KOPT-K1 (cell line): ENCODE results near the gene EIF4G3.
"Not testable (repeated sequence)": the region's sequence is repeated elsewhere in the genome, so short reads cannot be mapped to it uniquely, and the experiment has no call there.

Experiments used
- H3K27ac ChIP-seq: fragments of 200-600 bp; sonication (generic); 2 replicates; pipeline ENCODE4 v1.5.1; 2016; ENCODE audit warnings: antibody characterized with exemption, mild to moderate bottlenecking, low read depth, low read length; ENCODE audit not compliant: poor library complexity, severe bottlenecking
- H3K36me3 ChIP-seq: fragments of 200-600 bp; sonication (generic); 2 replicates; pipeline ENCODE4 v1.5.1; 2017; ENCODE audit warnings: antibody characterized with exemption, mild to moderate bottlenecking, low read length, moderate library complexity; ENCODE audit not compliant: insufficient read depth
- H3K9me3 ChIP-seq: fragments of 200-600 bp; sonication (generic); 2 replicates; pipeline ENCODE4 v1.5.1; 2017; ENCODE audit warnings: antibody characterized with exemption, low read length, mild to moderate bottlenecking; ENCODE audit not compliant: insufficient read depth, poor library complexity, severe bottlenecking

Gene EIF4G3

DNA sequence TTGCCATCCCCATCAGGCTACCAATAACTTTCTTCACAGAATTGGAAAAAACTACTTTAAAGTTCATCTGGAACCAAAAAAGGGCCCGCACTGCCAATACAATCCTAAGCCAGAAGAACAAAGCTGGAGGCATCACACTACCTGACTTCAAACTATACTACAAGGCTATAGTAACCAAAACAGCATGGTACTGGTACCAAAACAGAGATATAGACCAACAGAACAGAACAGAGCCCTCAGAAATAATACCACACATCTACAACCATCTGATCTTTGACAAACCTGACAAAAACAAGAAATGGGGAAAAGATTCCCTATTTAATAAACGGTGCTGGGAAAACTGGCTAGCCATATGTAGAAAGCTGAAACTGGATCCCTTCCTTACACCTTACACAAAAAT lies 84.2 kb downstream of the EIF4G3 start:
- H3K9me3 ChIP-seq, H3K27ac ChIP-seq, H3K36me3 ChIP-seq: not testable (repeated sequence)

DNA sequence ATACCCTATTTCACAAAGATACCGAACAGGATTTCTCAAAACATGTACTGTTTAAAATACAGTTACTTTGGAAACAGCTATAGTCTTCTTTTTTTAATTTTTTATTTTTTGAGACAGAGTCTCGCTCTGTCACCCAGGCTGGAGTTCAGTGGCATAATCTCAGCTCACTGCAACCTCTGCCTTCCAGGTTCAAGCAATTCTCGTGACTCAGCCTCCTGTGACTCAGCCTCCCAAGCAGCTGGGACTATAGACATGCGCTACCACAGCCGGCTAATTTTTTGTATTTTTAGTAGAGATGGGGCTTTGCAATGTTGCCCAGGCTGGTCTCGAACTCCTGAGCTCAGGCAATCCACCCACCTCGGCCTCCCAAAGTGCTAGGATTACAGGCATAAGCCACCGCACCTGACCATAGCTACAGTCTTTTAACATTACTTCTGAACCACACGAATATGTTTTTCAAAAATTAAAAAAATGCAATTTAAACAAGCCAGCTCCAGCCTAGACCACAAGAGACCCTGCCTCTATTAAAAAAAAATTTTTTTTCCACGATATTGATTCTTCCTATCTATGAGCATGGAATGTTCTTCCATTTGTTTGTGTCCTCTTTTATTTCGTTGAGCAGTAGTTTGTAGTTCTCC lies 85.5 kb downstream of the EIF4G3 start:
- not testable (repeated sequence) for H3K36me3 ChIP-seq, H3K27ac ChIP-seq, H3K9me3 ChIP-seq

DNA sequence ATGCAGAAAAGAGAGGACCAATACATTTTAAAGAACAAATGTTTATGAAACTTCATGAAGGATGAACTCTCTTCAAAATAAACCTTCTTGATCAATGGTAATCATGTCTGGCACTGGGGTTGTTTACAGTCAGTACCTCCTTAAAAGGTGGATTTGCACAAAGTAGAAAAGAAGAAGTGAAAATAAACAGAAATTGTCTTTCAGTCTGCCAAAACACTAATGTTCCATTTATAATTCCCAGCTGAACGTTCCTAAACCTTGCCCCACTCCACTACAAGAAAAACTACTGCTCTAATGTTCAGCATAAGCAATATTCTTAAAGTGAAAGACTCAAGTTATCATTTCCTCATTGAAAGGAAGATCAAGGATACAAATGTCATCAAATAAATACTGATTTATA lies 86.2 kb downstream of the EIF4G3 start:
- H3K36me3 ChIP-seq: no peaks in the 10 kb centered on the region
- H3K9me3 ChIP-seq: peaks cover 5% of the 10 kb centered on the region
- no peak overlapping the region for H3K27ac ChIP-seq

DNA sequence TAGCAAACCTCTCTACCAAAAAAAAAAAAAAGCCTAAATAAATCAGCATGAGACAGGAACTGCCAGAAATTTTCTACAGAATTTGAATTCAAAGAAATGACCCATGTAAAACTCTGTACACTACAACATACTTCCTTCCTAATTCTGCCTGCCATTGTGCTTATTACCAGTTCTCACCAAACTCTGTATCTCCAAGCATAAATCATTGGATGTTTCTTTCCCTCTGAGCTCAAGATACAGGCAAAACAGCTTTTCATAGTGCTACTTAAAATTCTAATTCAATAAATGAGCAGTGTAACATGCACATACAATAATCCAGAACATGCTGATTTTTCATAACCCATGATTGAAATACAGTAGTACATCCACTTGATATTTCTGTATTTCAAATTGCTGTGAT lies 87.0 kb downstream of the EIF4G3 start:
- Histone ChIP-seq H3K36me3 (no peaks in the 10 kb centered on the region), H3K27ac (no peak overlapping the region), H3K9me3 (peaks cover 5% of the 10 kb centered on the region)

DNA sequence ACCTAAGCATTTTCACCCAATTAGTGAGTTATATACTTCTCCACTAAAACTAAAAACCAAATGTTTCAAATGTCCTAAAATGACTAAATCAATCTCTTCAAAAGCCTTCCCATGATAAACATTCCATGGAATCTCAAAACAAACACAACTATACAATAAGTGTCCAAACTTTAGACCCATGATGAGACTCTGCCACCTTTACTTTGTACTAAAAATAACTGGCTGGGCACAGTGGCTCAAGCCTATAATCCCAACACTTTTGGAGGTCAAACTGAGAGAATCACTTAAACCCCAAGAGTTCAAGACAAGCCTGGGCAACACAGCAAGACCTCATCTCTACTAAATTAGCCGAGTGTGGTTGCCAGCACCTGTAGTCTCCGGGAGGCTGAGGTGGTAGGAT lies 87.4 kb downstream of the EIF4G3 start:
- H3K27ac ChIP-seq: no peak overlapping the region
- H3K9me3 ChIP-seq: peaks cover 5% of the 10 kb centered on the region
- no peaks in the 10 kb centered on the region for H3K36me3 ChIP-seq

DNA sequence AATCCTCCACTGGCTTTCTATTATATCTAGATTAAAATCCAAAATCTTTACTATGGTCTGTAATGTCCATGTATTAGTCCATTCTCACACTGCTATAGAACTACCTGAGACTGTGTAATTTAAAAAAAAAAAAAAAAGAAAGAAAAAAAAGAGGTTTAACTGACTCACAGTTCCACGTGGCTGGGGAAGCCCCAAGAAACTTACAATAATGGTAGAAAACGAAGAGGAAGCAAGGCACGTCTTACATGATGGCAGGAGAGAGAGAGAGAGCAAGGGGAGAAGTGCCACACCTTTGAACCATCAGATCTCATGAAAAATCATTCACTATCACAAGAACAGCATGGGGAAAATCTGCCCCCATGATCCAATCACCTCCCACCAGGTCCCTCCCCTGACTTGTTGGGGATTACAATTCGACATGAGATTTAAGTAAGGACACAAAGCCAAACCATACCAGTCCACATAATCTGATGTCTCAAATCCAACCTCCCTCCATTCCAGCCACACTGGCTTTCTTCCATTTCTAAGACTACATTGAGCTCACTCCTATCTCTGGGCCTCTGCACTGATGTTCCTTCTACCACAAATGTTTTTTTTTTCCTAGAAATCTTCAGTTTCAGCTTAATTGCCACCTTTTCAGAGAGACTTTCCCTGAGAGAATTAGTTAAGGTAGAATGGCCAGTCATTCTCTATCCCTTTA lies 92.4 kb downstream of the EIF4G3 start:
- Histone ChIP-seq H3K9me3 (no peaks in the 10 kb centered on the region), H3K36me3 (0 out of 2 replicates have a peak, but pooled peaks cover 5% of the 10 kb centered on the region), H3K27ac (no peak overlapping the region)

DNA sequence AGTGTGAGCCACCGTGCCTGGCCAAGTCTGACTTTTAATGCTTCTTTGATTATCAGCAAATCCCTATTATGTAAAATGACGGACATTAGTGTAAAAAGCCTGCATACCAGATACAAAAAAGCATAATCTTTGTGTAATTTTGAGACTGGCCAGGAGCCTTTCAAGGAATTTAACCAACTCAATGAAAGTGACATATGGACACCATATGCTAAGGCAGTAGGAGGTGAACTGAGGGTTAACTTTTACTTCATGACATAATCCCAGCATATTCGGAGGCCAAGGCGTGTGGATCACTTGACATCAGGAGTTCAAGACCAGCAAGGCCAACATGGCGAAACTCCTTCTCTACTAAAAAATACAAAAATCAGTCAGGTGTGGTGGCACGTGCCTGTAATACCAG lies 94.6 kb downstream of the EIF4G3 start:
- H3K27ac ChIP-seq: no peak overlapping the region
- no peaks in the 10 kb centered on the region for H3K9me3 ChIP-seq
- 0 out of 2 replicates have a peak, but pooled peaks cover 5% of the 10 kb centered on the region for H3K36me3 ChIP-seq

DNA sequence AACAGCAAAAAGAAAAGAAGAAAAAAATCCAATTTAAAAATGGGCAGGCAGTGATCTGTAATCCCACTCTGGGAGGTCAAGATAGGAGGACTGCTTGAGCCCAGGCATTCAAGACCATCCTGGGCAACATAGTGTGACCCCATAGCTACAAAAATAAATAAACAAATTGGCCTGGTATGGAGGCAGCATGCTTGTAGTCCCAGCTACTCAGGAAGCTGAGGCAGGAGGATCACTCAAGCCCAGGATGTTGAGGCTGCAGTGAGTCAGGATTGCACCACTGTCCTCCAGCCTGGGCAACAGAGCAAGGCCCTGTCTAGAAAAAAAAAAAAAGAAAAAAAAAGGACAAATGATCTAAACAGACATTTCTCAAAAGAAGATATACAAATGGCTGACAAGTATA lies 99.6 kb downstream of the EIF4G3 start:
- 0 out of 2 replicates have a peak, but pooled peaks cover 2% of the 10 kb centered on the region for H3K36me3 ChIP-seq
- no peak overlapping the region for H3K27ac ChIP-seq
- no peaks in the 10 kb centered on the region for H3K9me3 ChIP-seq

DNA sequence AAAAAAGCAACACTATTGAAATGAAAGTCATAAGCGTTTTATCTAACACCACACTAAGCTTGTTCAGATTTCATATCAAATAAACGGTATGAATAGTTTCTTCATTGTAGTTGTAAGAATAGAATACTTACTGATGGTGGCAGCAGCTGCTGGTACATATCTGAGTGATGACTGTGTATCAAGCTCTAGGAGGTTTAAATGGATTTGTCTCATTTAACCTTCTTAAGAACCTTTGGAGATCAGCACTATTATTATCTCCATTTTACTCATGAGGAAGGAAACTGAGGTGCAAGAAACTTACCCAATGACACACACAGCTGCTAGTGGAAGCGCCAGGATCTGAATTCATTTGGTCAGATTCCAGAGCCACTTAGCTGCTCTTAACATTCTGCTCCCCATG lies 104.0 kb downstream of the EIF4G3 start:
- Histone ChIP-seq H3K27ac (no peak overlapping the region), H3K9me3 (no peaks in the 10 kb centered on the region), H3K36me3 (no peaks in the 10 kb centered on the region)

DNA sequence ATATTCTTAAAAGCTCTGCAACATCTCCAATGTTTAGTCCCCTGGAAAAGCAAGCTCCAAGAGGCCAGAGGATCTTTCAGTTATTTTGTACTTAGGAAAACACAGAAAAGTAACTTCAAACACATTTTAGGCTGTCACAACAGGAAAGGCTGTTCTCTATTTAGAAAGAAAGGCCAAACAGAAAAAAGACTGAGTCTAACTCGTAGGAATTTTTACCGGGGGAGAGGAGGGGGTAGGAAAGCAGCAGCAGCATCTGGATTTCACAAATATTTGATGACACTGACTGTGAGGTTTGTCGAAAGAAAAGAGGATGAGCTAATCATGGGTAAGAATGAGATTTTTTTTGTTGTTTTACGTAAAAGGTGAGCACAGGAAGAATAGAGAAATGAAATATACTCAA lies 107.1 kb downstream of the EIF4G3 start:
- Histone ChIP-seq H3K27ac (no peak overlapping the region), H3K36me3 (no peaks in the 10 kb centered on the region), H3K9me3 (no peaks in the 10 kb centered on the region)

DNA sequence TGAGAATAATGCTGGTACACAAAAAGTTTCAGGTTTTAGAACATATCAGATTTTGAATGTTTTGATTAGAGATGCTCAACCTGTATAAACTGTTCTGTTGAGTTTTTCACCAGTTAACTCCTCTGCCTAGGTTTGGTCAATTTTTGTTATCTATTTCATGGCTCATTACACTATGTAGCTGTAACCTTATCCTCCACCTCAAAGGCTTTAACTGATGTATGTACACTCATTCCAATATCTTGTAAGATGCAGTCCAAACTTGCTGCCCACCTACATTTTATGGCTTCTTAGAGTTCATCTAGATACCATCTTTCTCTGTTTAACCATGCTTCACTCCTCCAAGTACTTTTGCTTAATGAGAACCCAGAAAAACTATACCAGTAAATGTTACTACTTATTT lies 107.8 kb downstream of the EIF4G3 start:
- Histone ChIP-seq H3K9me3 (no peaks in the 10 kb centered on the region), H3K36me3 (no peaks in the 10 kb centered on the region), H3K27ac (no peak overlapping the region)

DNA sequence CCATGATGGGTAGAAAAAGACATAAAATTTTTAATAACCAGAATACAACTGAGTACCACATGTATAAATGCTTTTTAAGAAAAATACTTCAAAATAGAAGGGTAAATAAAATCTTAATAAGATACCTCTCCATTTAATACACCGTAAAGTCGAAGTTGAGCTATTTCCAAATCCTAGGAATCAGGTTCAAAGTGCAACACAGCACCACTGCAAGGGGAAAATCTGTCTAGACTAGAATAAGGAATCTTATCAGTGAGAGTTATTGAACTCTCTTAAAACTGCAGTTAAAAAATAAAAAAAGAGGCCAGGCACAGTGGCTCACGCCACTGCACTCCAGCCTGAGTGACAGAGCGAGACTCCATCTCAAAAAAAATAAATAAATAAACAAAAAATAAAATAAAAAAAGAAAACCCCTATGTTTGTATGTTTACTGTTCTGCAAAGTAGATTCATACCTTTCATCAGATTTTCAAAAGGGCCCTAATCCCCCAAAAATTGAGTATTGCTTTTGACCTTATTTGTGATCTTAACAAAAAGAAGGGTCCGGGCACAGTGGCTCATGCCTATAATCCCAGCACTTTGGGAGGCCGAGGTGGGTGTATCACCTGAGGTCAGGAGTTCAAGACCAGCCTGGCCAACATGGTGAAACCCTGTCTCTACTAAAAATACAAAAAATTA lies 109.0 kb downstream of the EIF4G3 start:
- H3K9me3 ChIP-seq: no peaks in the 10 kb centered on the region
- no peak overlapping the region for H3K27ac ChIP-seq
- H3K36me3 ChIP-seq: no peaks in the 10 kb centered on the region

DNA sequence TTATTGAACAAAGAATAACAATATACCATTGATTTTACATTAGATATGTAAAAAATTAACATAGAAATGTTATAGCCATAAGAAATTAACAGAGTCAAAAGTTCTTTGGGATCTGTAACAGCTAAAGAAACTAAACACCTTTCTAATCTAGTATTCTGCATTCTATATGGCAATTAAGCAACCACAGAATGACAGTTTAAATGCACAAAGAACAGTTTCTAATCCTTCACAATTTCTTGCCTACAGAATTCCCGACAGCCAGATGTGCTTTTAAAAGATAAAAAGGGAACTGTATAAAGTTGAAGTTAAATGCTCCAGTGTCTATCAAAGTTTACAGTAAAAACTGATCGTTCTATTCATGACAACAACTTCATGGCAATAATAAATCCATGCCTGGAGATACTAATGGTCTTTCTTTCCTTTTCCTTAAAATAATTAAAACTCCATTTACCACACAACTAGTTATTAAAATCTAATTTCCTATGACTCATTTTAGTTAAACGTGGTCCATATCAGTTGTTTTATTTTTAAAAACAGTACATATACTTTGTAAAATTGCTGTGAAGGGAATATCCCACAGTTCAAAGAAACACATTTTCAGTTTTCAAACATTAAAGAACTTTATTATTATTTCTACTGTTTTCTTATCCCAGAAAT lies 110.2 kb downstream of the EIF4G3 start:
- H3K36me3 ChIP-seq: no peaks in the 10 kb centered on the region
- H3K9me3 ChIP-seq: no peaks in the 10 kb centered on the region
- H3K27ac ChIP-seq: no peak overlapping the region

DNA sequence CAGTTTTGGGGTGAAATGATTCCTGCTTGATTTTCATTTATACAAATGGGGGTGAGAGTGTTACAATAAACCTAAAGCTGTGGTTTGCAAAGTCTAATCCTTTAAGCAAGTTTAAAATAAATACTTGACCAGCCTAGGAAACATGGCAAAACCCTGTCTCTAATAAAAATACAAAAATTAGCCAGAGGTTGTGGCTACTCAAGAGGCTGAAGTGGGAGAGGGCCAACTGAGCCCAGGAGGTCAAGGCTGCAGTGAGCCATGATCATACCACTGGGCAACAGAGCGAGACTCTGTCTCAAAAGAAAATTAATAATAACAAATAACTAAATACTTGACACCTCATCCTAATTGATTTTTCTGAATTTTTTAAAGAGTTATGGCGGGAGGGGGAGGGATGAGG lies 110.8 kb downstream of the EIF4G3 start:
- no peaks in the 10 kb centered on the region for H3K36me3 ChIP-seq
- no peaks in the 10 kb centered on the region for H3K9me3 ChIP-seq
- H3K27ac ChIP-seq: no peak overlapping the region

DNA sequence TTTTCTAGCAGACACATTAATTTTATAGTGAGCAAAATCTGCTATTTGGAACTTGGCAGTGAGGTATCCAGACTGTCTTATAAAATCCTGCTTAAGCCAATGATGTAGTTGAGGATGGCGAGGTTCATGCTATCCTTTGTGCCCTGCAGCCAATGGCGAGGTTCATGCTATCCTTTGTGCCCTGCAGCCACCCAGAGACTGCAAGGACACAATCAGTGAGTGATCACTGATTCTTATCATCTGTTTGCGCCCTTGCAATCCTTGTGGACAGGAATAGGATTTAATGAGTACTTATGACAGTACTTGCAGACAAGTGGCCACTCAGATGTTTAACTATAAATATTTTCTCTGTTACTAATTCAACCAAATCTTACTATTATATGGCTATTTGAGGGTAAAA lies 112.6 kb downstream of the EIF4G3 start:
- no peaks in the 10 kb centered on the region for H3K36me3 ChIP-seq
- no peak overlapping the region for H3K27ac ChIP-seq
- no peaks in the 10 kb centered on the region for H3K9me3 ChIP-seq
